Vagina (tissue), 2 donors: ENCODE measurements around the gene GPN2. TPM values are rescaled to one million over a fixed set of nuclear protein-coding genes. Genes with fewer than 3 reads are reported as not detected.

Source experiments
- DNase-seq, 2 donors: peaks; one replicate each; pipeline ENCODE4 v3.0.0-alpha.2; 2017; ENCODE audit errors: extremely low spot score in 2 of 2
- H3K27ac ChIP-seq: fragments of 200-600 bp; sonication (generic); one replicate; pipeline ENCODE4 v1.5.1; 2019
- H3K27me3 ChIP-seq: fragments of 200-600 bp; sonication (generic); one replicate; pipeline ENCODE4 v1.5.1; 2019
- H3K36me3 ChIP-seq, 2 donors: fragments of 200-600 bp; sonication (generic); one replicate each; pipeline ENCODE4 v1.5.1; 2017 to 2019
- H3K4me1 ChIP-seq: fragments of 200-600 bp; sonication (generic); one replicate; pipeline ENCODE4 v1.5.1; 2019
- H3K4me3 ChIP-seq, 2 donors: fragments of 200-600 bp; sonication (generic); 1 replicate in 1 of 2; 2 replicates in 1 of 2; pipeline ENCODE4 v1.5.1; 2016 to 2019
- H3K9me3 ChIP-seq: fragments of 200-600 bp; sonication (generic); one replicate; pipeline ENCODE4 v1.5.1; 2019
- CTCF ChIP-seq, 3 experiments: fragments of 450-650 bp in 2 of 3; fragments of 200-600 bp in 1 of 3; sonication (generic) in 1 of 3; IDR thresholded peaks; one replicate each; pipeline ENCODE4 v1.5.1; 2017 to 2019; ENCODE audit warnings: antibody characterized with exemption in 3 of 3, mild to moderate bottlenecking in 2 of 3, moderate library complexity in 2 of 3
- POLR2A ChIP-seq, 2 donors: fragments of 450-650 bp; IDR thresholded peaks; one replicate each; pipeline ENCODE4 v1.6.1; 2017; ENCODE audit warnings: antibody characterized with exemption in 2 of 2, mild to moderate bottlenecking in 2 of 2, moderate library complexity in 2 of 2
- POLR2AphosphoS5 ChIP-seq, 2 donors: sonication (generic); formaldehyde crosslinking; IDR thresholded peaks; one replicate each; pipeline ENCODE4 v1.9.0; 2017; ENCODE audit warnings: antibody characterized with exemption in 2 of 2, mild to moderate bottlenecking in 2 of 2, low read depth in 1 of 2; ENCODE audit not compliant: insufficient read depth in 1 of 2
- intact Hi-C: fragments of 100-400 bp; cut with DNase I; formaldehyde crosslinking; loops from one replicate; pipeline ENCODE4 v1.15.1; 2023
- total RNA-seq: library from RNA; depleted of rRNA; stranded (reverse); fragments of >200 nt; gene quantifications from one replicate; pipeline ENCODE4 v1.2.3, GENCODE V29; 2016

GPN2 gene
- total RNA-seq, 1 donor from 2014 or later, result 11.5 TPM

DNA sequence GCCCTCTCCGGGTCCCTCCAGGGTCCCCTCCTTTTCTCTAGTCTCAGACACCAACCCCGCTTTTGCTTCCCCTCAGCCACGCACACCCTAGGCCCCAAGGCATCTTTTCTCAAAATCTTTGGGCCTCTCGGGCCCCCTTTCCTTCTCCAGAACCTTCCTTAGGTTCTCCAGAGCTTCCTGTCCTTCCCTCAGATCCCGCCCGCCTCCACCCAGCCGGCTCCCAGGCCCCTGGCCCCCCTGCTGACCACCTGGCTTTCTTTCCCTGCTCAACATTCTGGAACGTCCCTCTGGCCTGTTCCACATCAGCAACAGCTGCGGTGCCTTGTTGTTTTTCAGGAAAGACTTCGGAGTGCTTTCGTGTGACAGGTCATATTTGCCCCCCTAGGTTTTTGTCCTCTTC lies 62.4 kb downstream of the GPN2 start:
- intact Hi-C loops, result no loop called here
- no peak for DNase-seq
- Histone ChIP-seq H3K4me3 (peak overlapping the region; percentile 75 to 80), H3K4me1 (peaks cover 48% of the 10 kb centered on the region), H3K27ac (peak overlapping the region; percentile 95), H3K27me3 (no peaks in the 10 kb centered on the region), H3K9me3 (no peaks in the 10 kb centered on the region), H3K36me3 (peaks cover 0 to 7% of the 10 kb centered on the region in 2 donors)
- TF ChIP-seq POLR2A (IDR thresholded peaks at IDR 0.05), result no peak
- TF ChIP-seq CTCF (IDR thresholded peaks at IDR 0.05), result no peak
- no peak for TF ChIP-seq POLR2AphosphoS5 (IDR thresholded peaks at IDR 0.05; ENCODE audit: insufficient read depth in 1 of 2, low read depth in 1 of 2)

GRCh38 chr1:26827106-26827604 lies 62.9 kb downstream of the GPN2 start:
- peak overlapping the region; percentile 95 for H3K27ac ChIP-seq
- intact Hi-C loops, result no loop called here
- DNase-seq, result no peak

DNA sequence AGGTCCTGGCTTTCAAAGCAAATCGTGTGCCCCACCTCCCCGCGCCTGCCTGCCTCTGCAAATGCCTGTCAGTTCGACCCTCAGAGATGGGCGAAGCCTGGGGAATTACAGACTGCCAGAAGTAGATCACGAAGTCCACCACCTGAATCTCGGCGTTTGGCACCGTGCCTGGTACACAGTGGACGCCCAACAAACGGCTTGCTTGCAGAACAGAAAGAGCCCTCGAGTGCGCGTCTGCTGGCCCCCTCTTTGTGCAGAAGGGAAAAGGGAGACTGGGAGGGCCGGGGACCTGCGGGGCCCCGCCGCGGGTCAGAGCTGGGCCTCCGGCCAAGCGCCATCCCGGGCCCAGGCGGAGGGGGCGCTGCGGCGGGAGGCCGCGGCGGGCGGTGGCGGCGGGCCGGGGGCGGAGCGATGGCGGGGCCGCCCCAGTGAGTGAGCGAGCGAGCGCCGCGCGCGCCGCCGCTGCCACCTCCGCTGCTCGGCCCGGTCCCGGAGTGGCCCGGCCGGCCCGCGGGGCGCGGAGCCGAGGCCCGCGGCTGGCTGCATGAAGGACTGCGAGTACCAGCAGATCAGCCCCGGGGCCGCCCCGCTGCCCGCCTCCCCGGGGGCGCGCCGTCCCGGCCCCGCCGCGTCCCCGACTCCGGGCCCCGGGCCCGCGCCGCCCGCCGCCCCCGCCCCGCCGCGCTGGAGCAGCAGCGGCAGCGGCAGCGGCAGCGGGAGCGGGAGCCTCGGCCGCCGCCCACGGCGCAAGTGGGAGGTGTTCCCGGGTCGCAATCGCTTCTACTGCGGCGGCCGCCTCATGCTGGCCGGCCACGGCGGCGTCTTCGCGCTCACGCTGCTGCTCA lies 63.6 kb downstream of the GPN2 start, which contains the start of gene ZDHHC18:
TSS of gene ZDHHC18 (plus strand) at position 428 of the 845 bp plus-strand sequence. CDS start at position 545, 117 bp downstream.
- Histone ChIP-seq H3K36me3 (no peaks in the 10 kb centered on the region), H3K27me3 (no peaks in the 10 kb centered on the region), H3K27ac (peak within 1 kb of the TSS; percentile 95), H3K4me1 (peaks cover 48% of the 10 kb centered on the region), H3K4me3 (peak within 1 kb of the TSS; percentile 75 to 80), H3K9me3 (no peaks in the 10 kb centered on the region)
- DNase-seq, result no peak
- peak in 1 of 2 donors; percentile 28 for TF ChIP-seq POLR2AphosphoS5 (IDR thresholded peaks at IDR 0.05; ENCODE audit: insufficient read depth in 1 of 2, low read depth in 1 of 2)
- TF ChIP-seq CTCF (IDR thresholded peaks at IDR 0.05), result peak; percentile 6 to 66 (median 14)
- no peak for TF ChIP-seq POLR2A (IDR thresholded peaks at IDR 0.05)
- intact Hi-C loops, result no loop called here

More at GRCh38 chr1:26827106-26827604, 62.9 kb downstream of the GPN2 start:
- no peaks in the 10 kb centered on the region for H3K27me3 ChIP-seq
- H3K36me3 ChIP-seq, result peaks cover 0 to 2% of the 10 kb centered on the region in 2 donors
- TF ChIP-seq POLR2AphosphoS5 (IDR thresholded peaks at IDR 0.05; ENCODE audit: insufficient read depth in 1 of 2, low read depth in 1 of 2) (no peak), CTCF (IDR thresholded peaks at IDR 0.05) (no peak), POLR2A (IDR thresholded peaks at IDR 0.05) (no peak)
- peaks cover 48% of the 10 kb centered on the region for H3K4me1 ChIP-seq
- no peaks in the 10 kb centered on the region for H3K9me3 ChIP-seq
- H3K4me3 ChIP-seq, result peak overlapping the region; percentile 75 to 80

Other genes starting within 250 kb of the GPN2 start
- gene ARID1A, start 194.3 kb downstream of the GPN2 start, total RNA-seq, result 91.6 TPM
- gene PIGV, start 102.3 kb downstream of the GPN2 start, total RNA-seq, result 8.1 TPM
- 31.4 TPM for gene ZDHHC18, start 63.6 kb downstream of the GPN2 start, total RNA-seq
- gene SFN, start 27.1 kb downstream of the GPN2 start, total RNA-seq, result 406 TPM
- gene GPATCH3, start 10.2 kb upstream of the GPN2 start, total RNA-seq, result 5.2 TPM
- gene NR0B2, start 23.7 kb upstream of the GPN2 start, total RNA-seq, result not detected
- 45.9 TPM for gene NUDC, start 31.5 kb upstream of the GPN2 start, total RNA-seq
- gene KDF1, start 70.2 kb upstream of the GPN2 start, total RNA-seq, result 7.4 TPM
- 13.0 TPM for gene TRNP1, start 103.4 kb upstream of the GPN2 start, total RNA-seq
- gene TENT5B, start 122.6 kb upstream of the GPN2 start, total RNA-seq, result 64.3 TPM